Fibroblast of mammary gland (primary cell): ENCODE data around the gene WFS1.

Source experiments
- DNase-seq: peaks from one replicate; pipeline ENCODE4 v3.0.0-alpha.2; 2010; ENCODE audit warnings: low read depth
- H3K4me3 ChIP-seq: 2 replicates; pipeline ENCODE4 v1.5.1; 2011; ENCODE audit warnings: low read depth, mild to moderate bottlenecking, low read length, moderate library complexity; ENCODE audit not compliant: control insufficient read depth
- CTCF ChIP-seq: conservative IDR thresholded peaks from 2 replicates; pipeline ENCODE4 v1.5.1; 2011; ENCODE audit warnings: low read depth, low read length, inconsistent platforms; ENCODE audit not compliant: control insufficient read depth, insufficient read depth

The WFS1 gene

GRCh38 chr4:6245246-6246169 is 24.1 kb upstream of the WFS1 start:
- TF ChIP-seq CTCF: no peak
- no peak for DNase-seq
- H3K4me3 ChIP-seq: no peak overlapping the region

- no peak for TF ChIP-seq CTCF
- DNase-seq: no peak
- no peak overlapping the region for H3K4me3 ChIP-seq
Observed at GRCh38 chr4:6246170-6246634, 23.4 kb upstream of the WFS1 start.

- H3K4me3 ChIP-seq: no peak overlapping the region
- TF ChIP-seq CTCF: no peak
Observed at GRCh38 chr4:6248394-6248793, 21.3 kb upstream of the WFS1 start.

GRCh38 chr4:6250235-6250983 is 19.2 kb upstream of the WFS1 start:
- no peak overlapping the region for H3K4me3 ChIP-seq
- TF ChIP-seq CTCF: peak; percentile 72
- peak; percentile 67 for DNase-seq

More at GRCh38 chr4:6248394-6248793, 21.3 kb upstream of the WFS1 start:
- no peak for DNase-seq

GRCh38 chr4:6250984-6251295 is 18.7 kb upstream of the WFS1 start:
- H3K4me3 ChIP-seq: no peak overlapping the region
- TF ChIP-seq CTCF: no peak
- DNase-seq: no peak

GRCh38 chr4:6251365-6251764 is 18.3 kb upstream of the WFS1 start:
- DNase-seq: no peak

More at GRCh38 chr4:6251365-6251764, 18.3 kb upstream of the WFS1 start:
- no peak overlapping the region for H3K4me3 ChIP-seq
- no peak for TF ChIP-seq CTCF
